ENCODE measurements around the gene FBXO31. TPM values are rescaled to one million over a fixed set of nuclear protein-coding genes. Genes with fewer than 3 reads are reported as not detected.

Gene FBXO31
- total and polyA plus RNA-seq, 2 of the 13 experiments (the other 11 are each of a cell fraction or from before 2014, with no cell fraction given) = 92.4 to 101 TPM

- TF ChIP-seq ZNF687 (CRISPR knock-in tag; IDR thresholded peaks at IDR 0.05) (peak; percentile 2), NFKB2 (CRISPR knock-in tag; IDR thresholded peaks at IDR 0.05; ENCODE audit: borderline replicate concordance) (no peak), ZNF44 (CRISPR knock-in tag; IDR thresholded peaks at IDR 0.05) (peak; percentile 64; the same call in 1 of the 2 replicates), ZNF276 (CRISPR knock-in tag; IDR thresholded peaks at IDR 0.05; ENCODE audit: low read depth) (no peak), MYNN (CRISPR knock-in tag; IDR thresholded peaks at IDR 0.05; ENCODE audit: low read depth) (no peak; the same call in 1 of the 2 replicates), YEATS4 (CRISPR knock-in tag; IDR thresholded peaks at IDR 0.05; ENCODE audit: borderline replicate concordance) (peak; percentile 60; the same call in 1 of the 2 replicates), ZNF121 (CRISPR knock-in tag; IDR thresholded peaks at IDR 0.05) (no peak; the same call in 1 of the 2 replicates)
- TF ChIP-seq, protein P1, sequence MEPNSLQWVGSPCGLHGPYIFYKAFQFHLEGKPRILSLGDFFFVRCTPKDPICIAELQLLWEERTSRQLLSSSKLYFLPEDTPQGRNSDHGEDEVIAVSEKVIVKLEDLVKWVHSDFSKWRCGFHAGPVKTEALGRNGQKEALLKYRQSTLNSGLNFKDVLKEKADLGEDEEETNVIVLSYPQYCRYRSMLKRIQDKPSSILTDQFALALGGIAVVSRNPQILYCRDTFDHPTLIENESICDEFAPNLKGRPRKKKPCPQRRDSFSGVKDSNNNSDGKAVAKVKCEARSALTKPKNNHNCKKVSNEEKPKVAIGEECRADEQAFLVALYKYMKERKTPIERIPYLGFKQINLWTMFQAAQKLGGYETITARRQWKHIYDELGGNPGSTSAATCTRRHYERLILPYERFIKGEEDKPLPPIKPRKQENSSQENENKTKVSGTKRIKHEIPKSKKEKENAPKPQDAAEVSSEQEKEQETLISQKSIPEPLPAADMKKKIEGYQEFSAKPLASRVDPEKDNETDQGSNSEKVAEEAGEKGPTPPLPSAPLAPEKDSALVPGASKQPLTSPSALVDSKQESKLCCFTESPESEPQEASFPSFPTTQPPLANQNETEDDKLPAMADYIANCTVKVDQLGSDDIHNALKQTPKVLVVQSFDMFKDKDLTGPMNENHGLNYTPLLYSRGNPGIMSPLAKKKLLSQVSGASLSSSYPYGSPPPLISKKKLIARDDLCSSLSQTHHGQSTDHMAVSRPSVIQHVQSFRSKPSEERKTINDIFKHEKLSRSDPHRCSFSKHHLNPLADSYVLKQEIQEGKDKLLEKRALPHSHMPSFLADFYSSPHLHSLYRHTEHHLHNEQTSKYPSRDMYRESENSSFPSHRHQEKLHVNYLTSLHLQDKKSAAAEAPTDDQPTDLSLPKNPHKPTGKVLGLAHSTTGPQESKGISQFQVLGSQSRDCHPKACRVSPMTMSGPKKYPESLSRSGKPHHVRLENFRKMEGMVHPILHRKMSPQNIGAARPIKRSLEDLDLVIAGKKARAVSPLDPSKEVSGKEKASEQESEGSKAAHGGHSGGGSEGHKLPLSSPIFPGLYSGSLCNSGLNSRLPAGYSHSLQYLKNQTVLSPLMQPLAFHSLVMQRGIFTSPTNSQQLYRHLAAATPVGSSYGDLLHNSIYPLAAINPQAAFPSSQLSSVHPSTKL (CRISPR knock-in tag; IDR thresholded peaks at IDR 0.05) = peak; percentile 91
- TF ChIP-seq, protein P2, sequence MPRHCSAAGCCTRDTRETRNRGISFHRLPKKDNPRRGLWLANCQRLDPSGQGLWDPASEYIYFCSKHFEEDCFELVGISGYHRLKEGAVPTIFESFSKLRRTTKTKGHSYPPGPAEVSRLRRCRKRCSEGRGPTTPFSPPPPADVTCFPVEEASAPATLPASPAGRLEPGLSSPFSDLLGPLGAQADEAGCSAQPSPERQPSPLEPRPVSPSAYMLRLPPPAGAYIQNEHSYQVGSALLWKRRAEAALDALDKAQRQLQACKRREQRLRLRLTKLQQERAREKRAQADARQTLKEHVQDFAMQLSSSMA (CRISPR knock-in tag; IDR thresholded peaks at IDR 0.05) = peak; percentile 100
- TF ChIP-seq, protein P3, sequence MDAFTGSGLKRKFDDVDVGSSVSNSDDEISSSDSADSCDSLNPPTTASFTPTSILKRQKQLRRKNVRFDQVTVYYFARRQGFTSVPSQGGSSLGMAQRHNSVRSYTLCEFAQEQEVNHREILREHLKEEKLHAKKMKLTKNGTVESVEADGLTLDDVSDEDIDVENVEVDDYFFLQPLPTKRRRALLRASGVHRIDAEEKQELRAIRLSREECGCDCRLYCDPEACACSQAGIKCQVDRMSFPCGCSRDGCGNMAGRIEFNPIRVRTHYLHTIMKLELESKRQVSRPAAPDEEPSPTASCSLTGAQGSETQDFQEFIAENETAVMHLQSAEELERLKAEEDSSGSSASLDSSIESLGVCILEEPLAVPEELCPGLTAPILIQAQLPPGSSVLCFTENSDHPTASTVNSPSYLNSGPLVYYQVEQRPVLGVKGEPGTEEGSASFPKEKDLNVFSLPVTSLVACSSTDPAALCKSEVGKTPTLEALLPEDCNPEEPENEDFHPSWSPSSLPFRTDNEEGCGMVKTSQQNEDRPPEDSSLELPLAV (CRISPR knock-in tag; conservative IDR thresholded peaks at IDR 0.05; ENCODE audit: low read depth) = no peak
- TF ChIP-seq, protein P4, sequence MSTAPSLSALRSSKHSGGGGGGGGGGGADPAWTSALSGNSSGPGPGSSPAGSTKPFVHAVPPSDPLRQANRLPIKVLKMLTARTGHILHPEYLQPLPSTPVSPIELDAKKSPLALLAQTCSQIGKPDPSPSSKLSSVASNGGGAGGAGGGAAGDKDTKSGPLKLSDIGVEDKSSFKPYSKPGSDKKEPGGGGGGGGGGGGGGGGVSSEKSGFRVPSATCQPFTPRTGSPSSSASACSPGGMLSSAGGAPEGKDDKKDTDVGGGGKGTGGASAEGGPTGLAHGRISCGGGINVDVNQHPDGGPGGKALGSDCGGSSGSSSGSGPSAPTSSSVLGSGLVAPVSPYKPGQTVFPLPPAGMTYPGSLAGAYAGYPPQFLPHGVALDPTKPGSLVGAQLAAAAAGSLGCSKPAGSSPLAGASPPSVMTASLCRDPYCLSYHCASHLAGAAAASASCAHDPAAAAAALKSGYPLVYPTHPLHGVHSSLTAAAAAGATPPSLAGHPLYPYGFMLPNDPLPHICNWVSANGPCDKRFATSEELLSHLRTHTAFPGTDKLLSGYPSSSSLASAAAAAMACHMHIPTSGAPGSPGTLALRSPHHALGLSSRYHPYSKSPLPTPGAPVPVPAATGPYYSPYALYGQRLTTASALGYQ (CRISPR knock-in tag; IDR thresholded peaks at IDR 0.05) = peak; percentile 58; the same call in 1 of the 2 replicates
Measured at GRCh38 chr16:87387942-87388817, 4.6 kb upstream of the FBXO31 start (continued).

Data from HepG2 (cell line).